Muscle of arm (tissue), 12 donors: ENCODE results near the gene ANKRD28. TPM values are rescaled to one million over a fixed set of nuclear protein-coding genes. Genes with fewer than 3 reads are reported as not detected.

Source experiments
- DNase-seq: peaks from one replicate; pipeline ENCODE4 v3.0.0-alpha.2; 2013
- polyA plus RNA-seq, 12 donors: library from polyadenylated mRNA; unstranded; fragments of 120-200 nt; gene quantifications; one replicate each; pipeline ENCODE4 v1.2.1, GENCODE V29; 2013; ENCODE audit not compliant: insufficient read length in 12 of 12

Gene ANKRD28
- polyA plus RNA-seq, 12 donors: 21.5 to 42.9 (median 30.1) TPM; not detected in 1

DNA sequence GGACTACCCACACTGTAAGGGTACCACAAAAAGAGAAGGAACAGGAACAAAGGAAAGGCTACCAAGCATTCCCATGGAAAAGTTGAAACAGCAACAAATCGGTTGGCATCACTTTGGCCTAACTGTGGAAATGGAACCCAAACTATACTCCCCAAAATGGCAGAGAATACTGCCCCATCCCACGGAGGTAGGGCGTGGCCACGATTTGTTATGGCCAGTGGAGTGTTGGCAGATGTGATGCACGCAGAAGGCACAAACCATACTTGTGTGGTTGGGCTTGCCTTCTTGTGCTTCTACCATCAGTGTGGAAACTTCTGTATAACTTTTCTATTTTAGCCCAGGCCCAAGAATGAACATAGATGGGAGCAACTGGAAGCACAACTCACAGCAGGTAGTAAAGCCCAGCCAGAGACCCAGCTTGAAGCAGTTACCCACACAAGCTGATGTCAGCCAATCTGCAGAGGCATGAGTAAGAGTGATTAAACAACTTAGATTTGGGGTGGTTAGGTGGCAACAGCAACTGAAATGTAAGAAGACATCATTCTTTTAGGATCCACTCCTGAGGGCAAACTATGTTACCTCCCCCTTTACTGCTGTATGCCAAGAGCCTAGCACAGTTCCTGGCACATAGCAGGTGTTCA is 132.1 kb downstream of the ANKRD28 start:
- DNase-seq: no peak

DNA sequence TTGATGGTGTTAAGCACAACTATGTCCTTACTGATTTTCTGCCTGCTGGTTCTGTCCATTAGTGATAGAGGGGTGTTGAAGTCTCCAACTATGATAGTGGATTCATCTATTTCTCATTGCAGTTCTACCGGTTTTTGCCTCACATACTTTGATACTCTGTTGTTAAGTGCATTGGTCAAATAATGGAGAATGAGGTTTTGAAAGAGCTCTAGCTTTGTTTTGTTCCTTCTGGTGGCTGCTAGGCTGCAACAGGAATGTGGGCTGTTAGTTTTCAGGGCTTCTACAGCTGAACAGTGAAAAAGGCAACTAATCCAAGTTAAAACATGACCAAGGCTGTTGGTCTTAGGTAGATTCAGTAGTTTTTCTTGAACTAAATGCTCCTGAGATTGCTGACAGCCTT is 133.6 kb downstream of the ANKRD28 start:
- no peak for DNase-seq

GRCh38 chr3:15660055-15660935 is 137.5 kb downstream of the ANKRD28 start:
- no peak for DNase-seq

- no peak for DNase-seq
Measured at GRCh38 chr3:15659254-15659975, 138.4 kb downstream of the ANKRD28 start.

GRCh38 chr3:15657016-15657415 is 140.8 kb downstream of the ANKRD28 start:
- no peak for DNase-seq

GRCh38 chr3:15656342-15656741 is 141.4 kb downstream of the ANKRD28 start:
- no peak for DNase-seq

- no peak for DNase-seq
Measured at GRCh38 chr3:15654891-15655290, 142.9 kb downstream of the ANKRD28 start.

- no peak for DNase-seq
Measured at GRCh38 chr3:15654127-15654526, 143.7 kb downstream of the ANKRD28 start.

GRCh38 chr3:15653321-15653720 is 144.5 kb downstream of the ANKRD28 start:
- no peak for DNase-seq

- DNase-seq: peak; percentile 28
Measured at GRCh38 chr3:15651396-15651795, 146.4 kb downstream of the ANKRD28 start.

GRCh38 chr3:15649858-15650257 is 147.9 kb downstream of the ANKRD28 start:
- DNase-seq: no peak

GRCh38 chr3:15649341-15649740 is 148.4 kb downstream of the ANKRD28 start:
- DNase-seq: no peak

- DNase-seq: peak; percentile 43
Measured at GRCh38 chr3:15647611-15648167, 150.1 kb downstream of the ANKRD28 start.

DNA sequence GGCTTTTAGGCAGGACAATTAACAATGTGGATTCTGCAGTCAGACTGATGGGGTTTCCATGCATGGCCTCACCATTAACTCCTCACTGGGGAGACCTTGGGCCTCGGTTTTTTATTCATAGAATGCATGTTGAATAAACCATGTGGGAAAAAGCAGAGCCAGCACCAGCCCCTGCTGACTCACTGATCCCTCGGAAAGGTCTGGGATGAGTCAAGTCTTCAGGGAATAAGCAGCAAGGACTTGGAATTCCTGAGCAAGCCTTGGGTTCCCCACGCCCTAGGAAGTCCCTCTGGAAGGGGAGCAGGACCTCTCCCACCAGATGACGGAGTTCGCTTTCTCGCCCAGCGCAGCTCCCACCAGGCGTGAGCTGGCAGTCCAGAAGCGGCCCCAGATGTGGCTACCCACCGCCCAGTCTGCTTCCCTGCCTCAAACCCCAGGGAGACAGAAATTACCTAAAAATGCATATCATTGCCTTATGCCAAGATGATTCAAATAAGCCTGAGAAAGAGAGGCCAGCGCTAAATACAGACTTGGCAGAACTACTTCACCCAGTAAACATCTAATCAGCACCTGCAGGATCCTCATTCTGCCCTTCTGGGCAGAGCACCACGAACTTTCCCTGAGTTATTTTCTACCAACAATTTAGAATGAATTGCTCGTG is 150.8 kb downstream of the ANKRD28 start:
- DNase-seq: peak; percentile 58

GRCh38 chr3:15645740-15646501 is 151.9 kb downstream of the ANKRD28 start:
- peak; percentile 65 for DNase-seq

GRCh38 chr3:15645246-15645645 is 152.5 kb downstream of the ANKRD28 start:
- no peak for DNase-seq

DNA sequence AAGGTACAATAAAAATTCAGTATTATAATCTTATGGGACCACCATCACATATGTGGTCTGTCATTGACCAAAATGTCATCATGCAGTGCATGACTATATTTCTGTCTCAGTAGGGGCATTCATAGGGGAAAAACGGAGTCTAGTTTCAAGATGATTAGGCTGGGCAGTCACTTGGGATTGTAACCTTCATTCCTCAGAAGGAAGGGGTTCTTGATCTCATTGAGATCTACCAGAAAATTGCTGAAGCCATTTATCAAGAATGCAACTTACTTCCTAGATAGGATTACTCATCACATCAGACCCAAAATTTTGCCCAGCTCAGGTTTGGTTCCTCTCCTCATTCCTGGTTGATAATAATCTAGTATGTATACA is 158.9 kb downstream of the ANKRD28 start:
- DNase-seq: no peak

- no peak for DNase-seq
Measured at GRCh38 chr3:15638193-15638890, 159.4 kb downstream of the ANKRD28 start.

GRCh38 chr3:15637131-15637951 is 160.4 kb downstream of the ANKRD28 start:
- DNase-seq: no peak
